Loucy (cell line): ENCODE measurements around the gene NMT1.

Experiments used
- EZH2phosphoT487 ChIP-seq: fragments of 200-600 bp; IDR thresholded peaks from 2 replicates; pipeline ENCODE4 v1.6.1; 2018; ENCODE audit warnings: antibody characterized with exemption, mild to moderate bottlenecking, moderate library complexity, borderline replicate concordance
- TF ChIP-seq, protein P1 (sequence below): fragments of 200-600 bp; sonication (generic); conservative IDR thresholded peaks from 2 replicates; pipeline ENCODE4 v1.5.1; 2014; ENCODE audit warnings: mild to moderate bottlenecking, antibody characterized with exemption, low read length

DNA sequence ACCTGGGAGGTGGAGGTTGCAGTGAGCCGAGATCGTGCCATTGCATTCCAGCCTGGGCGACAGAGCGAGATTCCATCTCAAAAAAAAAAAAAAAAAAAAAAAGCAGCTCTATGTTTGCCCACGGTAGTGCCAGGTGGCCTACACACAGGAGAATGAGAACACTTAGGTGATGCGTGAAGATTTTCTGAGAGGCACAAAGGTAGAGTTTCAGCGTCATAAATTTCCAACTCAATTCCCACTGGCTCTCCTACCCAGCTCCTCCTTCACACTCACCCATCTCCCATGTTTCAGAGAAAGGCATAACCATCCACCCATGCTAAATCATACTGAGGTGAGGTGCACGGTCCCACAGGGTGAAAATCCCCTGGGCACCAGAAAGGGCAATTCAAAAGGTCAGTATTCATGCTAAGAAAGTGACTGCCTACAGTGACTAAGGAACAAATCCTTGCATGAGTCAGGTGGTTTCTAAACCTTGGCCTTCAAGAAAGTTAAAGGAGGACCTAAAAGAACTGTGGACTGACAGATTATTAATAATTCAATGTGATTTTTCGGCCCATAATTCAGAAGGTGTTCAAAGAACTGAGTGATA lies 14.5 kb upstream of the NMT1 start:
- TF ChIP-seq, protein P1, sequence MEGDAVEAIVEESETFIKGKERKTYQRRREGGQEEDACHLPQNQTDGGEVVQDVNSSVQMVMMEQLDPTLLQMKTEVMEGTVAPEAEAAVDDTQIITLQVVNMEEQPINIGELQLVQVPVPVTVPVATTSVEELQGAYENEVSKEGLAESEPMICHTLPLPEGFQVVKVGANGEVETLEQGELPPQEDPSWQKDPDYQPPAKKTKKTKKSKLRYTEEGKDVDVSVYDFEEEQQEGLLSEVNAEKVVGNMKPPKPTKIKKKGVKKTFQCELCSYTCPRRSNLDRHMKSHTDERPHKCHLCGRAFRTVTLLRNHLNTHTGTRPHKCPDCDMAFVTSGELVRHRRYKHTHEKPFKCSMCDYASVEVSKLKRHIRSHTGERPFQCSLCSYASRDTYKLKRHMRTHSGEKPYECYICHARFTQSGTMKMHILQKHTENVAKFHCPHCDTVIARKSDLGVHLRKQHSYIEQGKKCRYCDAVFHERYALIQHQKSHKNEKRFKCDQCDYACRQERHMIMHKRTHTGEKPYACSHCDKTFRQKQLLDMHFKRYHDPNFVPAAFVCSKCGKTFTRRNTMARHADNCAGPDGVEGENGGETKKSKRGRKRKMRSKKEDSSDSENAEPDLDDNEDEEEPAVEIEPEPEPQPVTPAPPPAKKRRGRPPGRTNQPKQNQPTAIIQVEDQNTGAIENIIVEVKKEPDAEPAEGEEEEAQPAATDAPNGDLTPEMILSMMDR = no peak
- TF ChIP-seq EZH2phosphoT487 = no peak
